Measurements from ENCODE around the gene MRPS35. TPM values are rescaled to one million over a fixed set of nuclear protein-coding genes. Genes with fewer than 3 reads are reported as not detected.

MRPS35 gene
- total and polyA plus RNA-seq, 10 donors = 20.5 to 40.8 (median 28.5) TPM

DNA sequence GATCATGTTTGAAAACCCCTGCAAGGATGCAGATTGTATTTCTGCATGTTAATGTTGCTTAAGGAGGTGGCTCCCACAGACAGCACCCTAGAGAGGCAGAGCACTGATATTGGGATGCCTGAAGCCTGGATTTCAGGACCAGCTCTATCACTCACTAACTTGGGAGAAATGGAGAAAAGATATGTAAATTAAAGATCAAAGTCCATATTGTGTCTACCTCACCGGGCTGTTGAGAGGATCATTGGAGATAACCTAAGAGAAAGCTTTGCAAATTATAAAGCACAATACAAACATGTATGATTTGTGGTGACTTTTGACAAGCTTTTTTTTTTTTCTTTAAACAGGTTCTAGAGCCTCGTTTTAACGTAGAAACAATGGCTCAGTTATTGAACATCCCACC lies 22.0 kb upstream of the MRPS35 start:
- no peak for DNase-seq
- no peak overlapping the region for H3K27ac ChIP-seq
- H3K27me3 ChIP-seq (replicated peaks in 1 of 7) = no peaks in the 10 kb centered on the region
- no peaks in the 10 kb centered on the region for H3K9me3 ChIP-seq
- 87 to 98% (median 95%) methylated on average over 3 of the region's 3 CpGs for WGBS, 5 donors
- intact Hi-C loops (cut with DNase I; ENCODE audit: low total_unique reads) = no loop called here
- no peak overlapping the region for H3K4me3 ChIP-seq
- H3K36me3 ChIP-seq = peaks cover 3 to 91% (median 72%) of the 10 kb centered on the region in 6 donors
- TF ChIP-seq, protein P1, sequence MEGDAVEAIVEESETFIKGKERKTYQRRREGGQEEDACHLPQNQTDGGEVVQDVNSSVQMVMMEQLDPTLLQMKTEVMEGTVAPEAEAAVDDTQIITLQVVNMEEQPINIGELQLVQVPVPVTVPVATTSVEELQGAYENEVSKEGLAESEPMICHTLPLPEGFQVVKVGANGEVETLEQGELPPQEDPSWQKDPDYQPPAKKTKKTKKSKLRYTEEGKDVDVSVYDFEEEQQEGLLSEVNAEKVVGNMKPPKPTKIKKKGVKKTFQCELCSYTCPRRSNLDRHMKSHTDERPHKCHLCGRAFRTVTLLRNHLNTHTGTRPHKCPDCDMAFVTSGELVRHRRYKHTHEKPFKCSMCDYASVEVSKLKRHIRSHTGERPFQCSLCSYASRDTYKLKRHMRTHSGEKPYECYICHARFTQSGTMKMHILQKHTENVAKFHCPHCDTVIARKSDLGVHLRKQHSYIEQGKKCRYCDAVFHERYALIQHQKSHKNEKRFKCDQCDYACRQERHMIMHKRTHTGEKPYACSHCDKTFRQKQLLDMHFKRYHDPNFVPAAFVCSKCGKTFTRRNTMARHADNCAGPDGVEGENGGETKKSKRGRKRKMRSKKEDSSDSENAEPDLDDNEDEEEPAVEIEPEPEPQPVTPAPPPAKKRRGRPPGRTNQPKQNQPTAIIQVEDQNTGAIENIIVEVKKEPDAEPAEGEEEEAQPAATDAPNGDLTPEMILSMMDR (IDR thresholded peaks at IDR 0.05 in 8 of 11, conservative IDR thresholded peaks at IDR 0.05 in 3 of 11) = no peak
- TF ChIP-seq POLR2A (IDR thresholded peaks at IDR 0.05) (no peak), POLR2AphosphoS5 (IDR thresholded peaks at IDR 0.05) (no peak)
- H3K4me1 ChIP-seq = no peaks in the 10 kb centered on the region

DNA sequence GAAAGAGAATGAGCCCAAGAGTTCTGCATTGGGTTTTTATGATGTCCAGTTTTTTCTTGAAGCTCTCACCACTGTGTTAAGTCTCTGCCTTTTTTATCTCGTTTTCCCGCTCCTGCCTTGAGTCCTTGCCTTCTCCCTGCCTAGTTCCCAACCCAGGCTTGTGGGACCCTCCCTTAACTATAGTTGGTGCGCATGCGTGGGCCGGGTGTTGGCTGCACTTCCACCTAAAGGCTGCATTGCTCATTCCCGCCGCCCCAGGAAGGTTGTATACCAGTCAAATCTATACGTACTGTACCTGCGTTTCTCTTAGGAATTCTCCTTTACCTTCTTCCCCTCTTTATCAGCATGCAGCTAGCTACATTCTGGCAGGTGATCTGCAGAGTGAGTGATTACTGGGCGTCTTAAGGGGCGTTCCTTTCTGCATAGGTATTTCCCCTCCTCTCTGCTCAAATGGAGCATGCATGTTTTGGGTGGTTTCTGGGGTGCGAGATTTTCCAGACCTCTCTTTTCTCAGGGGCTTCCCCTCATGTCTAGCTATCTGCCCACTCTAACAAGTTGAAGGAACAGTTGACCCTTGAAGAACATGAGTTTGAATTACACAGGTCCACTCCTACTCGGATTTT lies 21.0 kb upstream of the MRPS35 start:
- H3K27ac ChIP-seq = no peak overlapping the region
- H3K4me3 ChIP-seq = no peak overlapping the region
- 81 to 94% (median 90%) methylated on average over 13 of the region's 13 CpGs for WGBS, 5 donors
- no peak for DNase-seq
- H3K9me3 ChIP-seq = no peaks in the 10 kb centered on the region
- TF ChIP-seq, protein P1 (IDR thresholded peaks at IDR 0.05 in 8 of 11, conservative IDR thresholded peaks at IDR 0.05 in 3 of 11) = no peak
- TF ChIP-seq POLR2A (IDR thresholded peaks at IDR 0.05) (no peak), POLR2AphosphoS5 (IDR thresholded peaks at IDR 0.05) (no peak)
- H3K27me3 ChIP-seq (replicated peaks in 1 of 7) = no peaks in the 10 kb centered on the region
- H3K4me1 ChIP-seq = no peaks in the 10 kb centered on the region
- H3K36me3 ChIP-seq = peaks cover 3 to 93% (median 70%) of the 10 kb centered on the region in 6 donors
- intact Hi-C loops (cut with DNase I; ENCODE audit: low total_unique reads) = no loop called here

DNA sequence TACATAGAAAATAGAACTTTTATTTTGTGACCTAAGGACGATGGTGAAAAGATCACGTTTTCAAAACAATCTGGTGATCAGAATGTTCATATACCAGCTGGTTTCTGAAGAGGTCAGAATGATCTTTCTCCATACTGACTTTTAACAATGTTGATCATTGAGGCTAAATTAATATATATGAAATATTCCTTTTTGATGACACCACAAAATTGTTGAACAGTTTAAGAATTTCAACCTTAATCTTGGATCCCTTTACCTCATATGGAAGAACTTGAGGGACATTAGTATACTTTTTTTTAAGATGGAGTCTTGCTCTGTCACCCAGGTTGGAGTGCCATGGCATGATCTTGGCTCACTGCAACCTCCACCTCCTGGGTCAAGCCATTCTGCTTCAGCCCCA lies 17.2 kb upstream of the MRPS35 start:
- H3K27me3 ChIP-seq (replicated peaks in 1 of 7) = no peaks in the 10 kb centered on the region
- H3K36me3 ChIP-seq = peaks cover 0 to 86% (median 55%) of the 10 kb centered on the region in 6 donors
- WGBS, 5 donors = 81 to 93% (median 91%) methylated on average over 2 of the region's 2 CpGs
- no peak overlapping the region for H3K4me3 ChIP-seq
- H3K4me1 ChIP-seq = no peaks in the 10 kb centered on the region
- TF ChIP-seq POLR2A (IDR thresholded peaks at IDR 0.05) = no peak
- TF ChIP-seq POLR2AphosphoS5 (IDR thresholded peaks at IDR 0.05) = no peak
- TF ChIP-seq, protein P1 (IDR thresholded peaks at IDR 0.05 in 8 of 11, conservative IDR thresholded peaks at IDR 0.05 in 3 of 11) = no peak
- H3K27ac ChIP-seq = no peak overlapping the region
- intact Hi-C loops (cut with DNase I; ENCODE audit: low total_unique reads) = no loop called here
- H3K9me3 ChIP-seq = no peaks in the 10 kb centered on the region
- no peak for DNase-seq

DNA sequence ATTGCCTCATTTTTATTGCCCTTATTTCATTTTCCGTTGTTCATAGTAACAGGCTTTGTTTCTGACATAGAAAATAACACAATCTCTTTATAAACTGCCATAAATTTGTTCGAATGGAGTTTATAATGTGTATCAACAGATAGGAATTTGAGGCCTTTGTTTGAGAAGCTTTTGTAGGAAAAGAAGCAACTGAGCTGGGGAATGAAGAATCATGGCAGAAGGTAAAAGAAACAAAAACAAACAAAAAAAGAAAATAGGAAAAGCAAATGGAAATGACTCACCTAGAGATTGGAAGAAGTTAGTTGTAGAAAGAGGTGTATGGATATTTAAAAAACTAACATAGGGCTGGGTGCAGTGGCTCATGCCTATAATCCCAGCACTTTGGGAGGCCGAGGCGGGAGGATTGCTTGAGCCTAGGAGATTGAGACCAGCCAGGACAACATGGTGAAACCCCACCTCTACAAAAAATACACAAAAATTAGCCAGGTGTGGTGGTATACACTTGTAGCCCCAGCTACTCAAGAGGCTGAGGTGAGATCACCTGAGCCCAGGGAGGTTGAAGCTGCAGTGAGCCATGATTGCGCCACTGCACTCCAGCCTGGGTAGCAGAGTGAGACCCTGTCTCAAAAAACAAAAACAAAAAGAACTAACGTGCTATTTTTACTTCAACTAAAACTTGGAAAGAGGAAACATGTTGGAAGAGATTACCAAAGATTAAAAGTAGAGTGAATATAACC lies 14.9 kb upstream of the MRPS35 start:
- intact Hi-C loops (cut with DNase I; ENCODE audit: low total_unique reads) = no loop called here
- Histone ChIP-seq H3K9me3 (no peaks in the 10 kb centered on the region), H3K27me3 (replicated peaks in 1 of 7) (no peaks in the 10 kb centered on the region), H3K36me3 (peaks cover 0 to 63% (median 33%) of the 10 kb centered on the region in 6 donors), H3K4me1 (no peaks in the 10 kb centered on the region), H3K27ac (no peak overlapping the region), H3K4me3 (no peak overlapping the region)
- DNase-seq = no peak
- TF ChIP-seq POLR2AphosphoS5 (IDR thresholded peaks at IDR 0.05) = no peak
- no peak for TF ChIP-seq POLR2A (IDR thresholded peaks at IDR 0.05)
- TF ChIP-seq, protein P1 (IDR thresholded peaks at IDR 0.05 in 8 of 11, conservative IDR thresholded peaks at IDR 0.05 in 3 of 11) = no peak
- 85 to 94% (median 90%) methylated on average over 6 of the region's 6 CpGs for WGBS, 5 donors
